GM23338 (cell line): ENCODE measurements around the gene C16orf95. TPM values are rescaled to one million over a fixed set of nuclear protein-coding genes. Genes with fewer than 3 reads are reported as not detected.

Experiments
- ATAC-seq: fragments of 200-7000 bp; cut with Tn5 transposase; 3 replicates; pipeline ENCODE4 v1.9.1; 2020
- DNase-seq: peaks from one replicate; pipeline ENCODE4 v3.0.0-alpha.2; 2015; ENCODE audit warnings: low spot score
- H2AFZ ChIP-seq: fragments of 200-600 bp; sonication (generic); 2 replicates; pipeline ENCODE4 v1.8.0; 2016; ENCODE audit warnings: antibody characterized with exemption, mild to moderate bottlenecking, moderate library complexity
- H3F3A ChIP-seq: fragments of 200-600 bp; sonication (generic); replicated peaks from 2 replicates; pipeline ENCODE4 v1.8.0; 2017; ENCODE audit warnings: antibody characterized with exemption, mixed run types, low read depth
- H3K27ac ChIP-seq: fragments of 200-600 bp; sonication (generic); 2 replicates; pipeline ENCODE4 v1.6.1; 2016; ENCODE audit warnings: low read depth
- H3K27me3 ChIP-seq: fragments of 200-600 bp; sonication (generic); 2 replicates; pipeline ENCODE4 v1.8.0; 2016; ENCODE audit warnings: mild to moderate bottlenecking, mixed run types, moderate library complexity; ENCODE audit not compliant: insufficient read depth
- H3K36me3 ChIP-seq: fragments of 200-600 bp; sonication (generic); 2 replicates; pipeline ENCODE4 v1.8.0; 2016; ENCODE audit warnings: mild to moderate bottlenecking; ENCODE audit not compliant: insufficient read depth
- H3K4me1 ChIP-seq: fragments of 200-600 bp; sonication (generic); 2 replicates; pipeline ENCODE4 v1.8.0; 2016; ENCODE audit warnings: mild to moderate bottlenecking, moderate library complexity; ENCODE audit not compliant: insufficient read depth
- H3K4me2 ChIP-seq: fragments of 200-600 bp; sonication (generic); 2 replicates; pipeline ENCODE4 v1.7.1; 2017; ENCODE audit warnings: mixed run types
- H3K4me3 ChIP-seq: fragments of 200-600 bp; sonication (generic); 2 replicates; pipeline ENCODE4 v1.6.1; 2016; ENCODE audit warnings: mixed run types
- H3K79me2 ChIP-seq: fragments of 200-600 bp; sonication (generic); replicated peaks from 2 replicates; pipeline ENCODE4 v1.8.0; 2017; ENCODE audit warnings: mild to moderate bottlenecking; ENCODE audit not compliant: insufficient read depth
- H3K9me2 ChIP-seq: fragments of 200-600 bp; sonication (generic); 2 replicates; pipeline ENCODE4 v1.8.0; 2017; ENCODE audit not compliant: insufficient read depth
- H4K20me1 ChIP-seq: fragments of 200-600 bp; sonication (generic); replicated peaks from 2 replicates; pipeline ENCODE4 v1.8.0; 2017; ENCODE audit warnings: mild to moderate bottlenecking; ENCODE audit not compliant: insufficient read depth
- H3K27ac Mint-ChIP-seq: 2 replicates; pipeline ENCODE4 v1.8.0; 2020; ENCODE audit warnings: inconsistent platforms, mild to moderate bottlenecking, moderate library complexity, mixed read lengths
- H3K27me3 Mint-ChIP-seq: 3 replicates; pipeline ENCODE4 v1.8.0; 2022; ENCODE audit warnings: low read depth, mild to moderate bottlenecking, moderate library complexity, mixed read lengths, inconsistent platforms; ENCODE audit not compliant: insufficient read depth, poor library complexity
- H3K36me3 Mint-ChIP-seq: 3 replicates; pipeline ENCODE4 v1.8.0; 2021; ENCODE audit warnings: low read depth, mild to moderate bottlenecking, inconsistent platforms, moderate library complexity, mixed read lengths
- H3K4me1 Mint-ChIP-seq: 3 replicates; pipeline ENCODE4 v1.8.0; 2020; ENCODE audit warnings: mild to moderate bottlenecking, inconsistent platforms, mixed read lengths
- H3K4me3 Mint-ChIP-seq: 3 replicates; pipeline ENCODE4 v1.8.0; 2021; ENCODE audit warnings: moderate library complexity, mild to moderate bottlenecking, inconsistent platforms, mixed read lengths
- H3K9me3 Mint-ChIP-seq: 3 replicates; pipeline ENCODE4 v1.8.0; 2020; ENCODE audit warnings: moderate library complexity, mild to moderate bottlenecking, inconsistent platforms, mixed read lengths
- CREB1 ChIP-seq: fragments of 250-450 bp; sonication (Bioruptor Pico); IDR thresholded peaks from 2 replicates; pipeline ENCODE4 v1.5.0; 2020; ENCODE audit warnings: low read depth, mild to moderate bottlenecking, moderate library complexity
- EZH2phosphoT487 ChIP-seq: fragments of 200-600 bp; sonication (generic); IDR thresholded peaks from one replicate; pipeline ENCODE4 v1.8.1; 2018; ENCODE audit warnings: antibody characterized with exemption; ENCODE audit not compliant: unreplicated experiment
- JUNB ChIP-seq: IDR thresholded peaks from one replicate; pipeline ENCODE4 v1.6.1; 2016; ENCODE audit warnings: antibody characterized with exemption; ENCODE audit not compliant: unreplicated experiment
- NANOG ChIP-seq: IDR thresholded peaks from 2 replicates; pipeline ENCODE4 v1.6.1; 2016; ENCODE audit warnings: antibody characterized with exemption, borderline replicate concordance
- POLR2AphosphoS5 ChIP-seq: IDR thresholded peaks from 2 replicates; pipeline ENCODE4 v1.6.1; 2016; ENCODE audit warnings: antibody characterized with exemption, low read depth
- STAT1 ChIP-seq: IDR thresholded peaks from one replicate; pipeline ENCODE4 v1.6.1; 2016; ENCODE audit warnings: antibody characterized with exemption; ENCODE audit not compliant: unreplicated experiment
- ZNF114 ChIP-seq: fragments of 250-450 bp; sonication (Bioruptor Pico); IDR thresholded peaks from 2 replicates; pipeline ENCODE4 v1.5.0; 2020; ENCODE audit warnings: mild to moderate bottlenecking, moderate library complexity
- ZNF331 ChIP-seq: fragments of 250-450 bp; sonication (Bioruptor Pico); IDR thresholded peaks from 2 replicates; pipeline ENCODE4 v1.5.0; 2020; ENCODE audit warnings: low read depth, mild to moderate bottlenecking, moderate library complexity
- polyA plus RNA-seq: library from polyadenylated mRNA; unstranded; fragments of >200 nt; fragmentation: Nextera tagmentation; extraction: Ambion mirVana; gene quantifications from 2 replicates; pipeline ENCODE4 v1.2.1, GENCODE V29; 2016
- total RNA-seq: library from RNA; depleted of rRNA; stranded (reverse); fragments of >200 nt; shearing (Covaris generic); gene quantifications from 2 replicates; pipeline ENCODE4 v1.2.3, GENCODE V29; 2014
- TF ChIP-seq, protein P1 (sequence below), 2 experiments: fragments of 200-600 bp in 1 of 2; sonication (generic) in 1 of 2; conservative IDR thresholded peaks; 2 replicates each; pipeline versions ENCODE4 v1.5.1 to v1.6.1; 2016 to 2017; ENCODE audit warnings: antibody characterized with exemption in 2 of 2, low read depth in 2 of 2, mild to moderate bottlenecking in 2 of 2, moderate library complexity in 1 of 2
- TF ChIP-seq, protein P2 (sequence below): fragments of 250-450 bp; sonication (Bioruptor Pico); IDR thresholded peaks from 2 replicates; pipeline ENCODE4 v1.5.0; 2020; ENCODE audit warnings: mild to moderate bottlenecking, moderate library complexity

Gene C16orf95
- total and polyA plus RNA-seq, 2 experiments from 2014 or later, result 1.2 to 3.9 TPM

- H3K9me2 ChIP-seq, result no peaks in the 10 kb centered on the region
- no peaks in the 10 kb centered on the region for H3K27me3 ChIP-seq
- no peak overlapping the region for H3K27ac ChIP-seq
- H3K4me3 ChIP-seq, result no peak overlapping the region
- H3K4me2 ChIP-seq, result no peak overlapping the region
- no peaks in the 10 kb centered on the region; the same call in 2 of the 3 replicates for H3K4me1 Mint-ChIP-seq
- TF ChIP-seq ZNF331 (CRISPR knock-in tag) (no peak), NANOG (no peak), ZNF114 (CRISPR knock-in tag) (no peak), EZH2phosphoT487 (no peak), STAT1 (no peak), JUNB (no peak), POLR2AphosphoS5 (no peak), CREB1 (no peak)
- TF ChIP-seq, protein P1, sequence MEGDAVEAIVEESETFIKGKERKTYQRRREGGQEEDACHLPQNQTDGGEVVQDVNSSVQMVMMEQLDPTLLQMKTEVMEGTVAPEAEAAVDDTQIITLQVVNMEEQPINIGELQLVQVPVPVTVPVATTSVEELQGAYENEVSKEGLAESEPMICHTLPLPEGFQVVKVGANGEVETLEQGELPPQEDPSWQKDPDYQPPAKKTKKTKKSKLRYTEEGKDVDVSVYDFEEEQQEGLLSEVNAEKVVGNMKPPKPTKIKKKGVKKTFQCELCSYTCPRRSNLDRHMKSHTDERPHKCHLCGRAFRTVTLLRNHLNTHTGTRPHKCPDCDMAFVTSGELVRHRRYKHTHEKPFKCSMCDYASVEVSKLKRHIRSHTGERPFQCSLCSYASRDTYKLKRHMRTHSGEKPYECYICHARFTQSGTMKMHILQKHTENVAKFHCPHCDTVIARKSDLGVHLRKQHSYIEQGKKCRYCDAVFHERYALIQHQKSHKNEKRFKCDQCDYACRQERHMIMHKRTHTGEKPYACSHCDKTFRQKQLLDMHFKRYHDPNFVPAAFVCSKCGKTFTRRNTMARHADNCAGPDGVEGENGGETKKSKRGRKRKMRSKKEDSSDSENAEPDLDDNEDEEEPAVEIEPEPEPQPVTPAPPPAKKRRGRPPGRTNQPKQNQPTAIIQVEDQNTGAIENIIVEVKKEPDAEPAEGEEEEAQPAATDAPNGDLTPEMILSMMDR (conservative IDR thresholded peaks at IDR 0.05; ENCODE audit: low read depth in 2 of 2), result no peak
- TF ChIP-seq, protein P2, sequence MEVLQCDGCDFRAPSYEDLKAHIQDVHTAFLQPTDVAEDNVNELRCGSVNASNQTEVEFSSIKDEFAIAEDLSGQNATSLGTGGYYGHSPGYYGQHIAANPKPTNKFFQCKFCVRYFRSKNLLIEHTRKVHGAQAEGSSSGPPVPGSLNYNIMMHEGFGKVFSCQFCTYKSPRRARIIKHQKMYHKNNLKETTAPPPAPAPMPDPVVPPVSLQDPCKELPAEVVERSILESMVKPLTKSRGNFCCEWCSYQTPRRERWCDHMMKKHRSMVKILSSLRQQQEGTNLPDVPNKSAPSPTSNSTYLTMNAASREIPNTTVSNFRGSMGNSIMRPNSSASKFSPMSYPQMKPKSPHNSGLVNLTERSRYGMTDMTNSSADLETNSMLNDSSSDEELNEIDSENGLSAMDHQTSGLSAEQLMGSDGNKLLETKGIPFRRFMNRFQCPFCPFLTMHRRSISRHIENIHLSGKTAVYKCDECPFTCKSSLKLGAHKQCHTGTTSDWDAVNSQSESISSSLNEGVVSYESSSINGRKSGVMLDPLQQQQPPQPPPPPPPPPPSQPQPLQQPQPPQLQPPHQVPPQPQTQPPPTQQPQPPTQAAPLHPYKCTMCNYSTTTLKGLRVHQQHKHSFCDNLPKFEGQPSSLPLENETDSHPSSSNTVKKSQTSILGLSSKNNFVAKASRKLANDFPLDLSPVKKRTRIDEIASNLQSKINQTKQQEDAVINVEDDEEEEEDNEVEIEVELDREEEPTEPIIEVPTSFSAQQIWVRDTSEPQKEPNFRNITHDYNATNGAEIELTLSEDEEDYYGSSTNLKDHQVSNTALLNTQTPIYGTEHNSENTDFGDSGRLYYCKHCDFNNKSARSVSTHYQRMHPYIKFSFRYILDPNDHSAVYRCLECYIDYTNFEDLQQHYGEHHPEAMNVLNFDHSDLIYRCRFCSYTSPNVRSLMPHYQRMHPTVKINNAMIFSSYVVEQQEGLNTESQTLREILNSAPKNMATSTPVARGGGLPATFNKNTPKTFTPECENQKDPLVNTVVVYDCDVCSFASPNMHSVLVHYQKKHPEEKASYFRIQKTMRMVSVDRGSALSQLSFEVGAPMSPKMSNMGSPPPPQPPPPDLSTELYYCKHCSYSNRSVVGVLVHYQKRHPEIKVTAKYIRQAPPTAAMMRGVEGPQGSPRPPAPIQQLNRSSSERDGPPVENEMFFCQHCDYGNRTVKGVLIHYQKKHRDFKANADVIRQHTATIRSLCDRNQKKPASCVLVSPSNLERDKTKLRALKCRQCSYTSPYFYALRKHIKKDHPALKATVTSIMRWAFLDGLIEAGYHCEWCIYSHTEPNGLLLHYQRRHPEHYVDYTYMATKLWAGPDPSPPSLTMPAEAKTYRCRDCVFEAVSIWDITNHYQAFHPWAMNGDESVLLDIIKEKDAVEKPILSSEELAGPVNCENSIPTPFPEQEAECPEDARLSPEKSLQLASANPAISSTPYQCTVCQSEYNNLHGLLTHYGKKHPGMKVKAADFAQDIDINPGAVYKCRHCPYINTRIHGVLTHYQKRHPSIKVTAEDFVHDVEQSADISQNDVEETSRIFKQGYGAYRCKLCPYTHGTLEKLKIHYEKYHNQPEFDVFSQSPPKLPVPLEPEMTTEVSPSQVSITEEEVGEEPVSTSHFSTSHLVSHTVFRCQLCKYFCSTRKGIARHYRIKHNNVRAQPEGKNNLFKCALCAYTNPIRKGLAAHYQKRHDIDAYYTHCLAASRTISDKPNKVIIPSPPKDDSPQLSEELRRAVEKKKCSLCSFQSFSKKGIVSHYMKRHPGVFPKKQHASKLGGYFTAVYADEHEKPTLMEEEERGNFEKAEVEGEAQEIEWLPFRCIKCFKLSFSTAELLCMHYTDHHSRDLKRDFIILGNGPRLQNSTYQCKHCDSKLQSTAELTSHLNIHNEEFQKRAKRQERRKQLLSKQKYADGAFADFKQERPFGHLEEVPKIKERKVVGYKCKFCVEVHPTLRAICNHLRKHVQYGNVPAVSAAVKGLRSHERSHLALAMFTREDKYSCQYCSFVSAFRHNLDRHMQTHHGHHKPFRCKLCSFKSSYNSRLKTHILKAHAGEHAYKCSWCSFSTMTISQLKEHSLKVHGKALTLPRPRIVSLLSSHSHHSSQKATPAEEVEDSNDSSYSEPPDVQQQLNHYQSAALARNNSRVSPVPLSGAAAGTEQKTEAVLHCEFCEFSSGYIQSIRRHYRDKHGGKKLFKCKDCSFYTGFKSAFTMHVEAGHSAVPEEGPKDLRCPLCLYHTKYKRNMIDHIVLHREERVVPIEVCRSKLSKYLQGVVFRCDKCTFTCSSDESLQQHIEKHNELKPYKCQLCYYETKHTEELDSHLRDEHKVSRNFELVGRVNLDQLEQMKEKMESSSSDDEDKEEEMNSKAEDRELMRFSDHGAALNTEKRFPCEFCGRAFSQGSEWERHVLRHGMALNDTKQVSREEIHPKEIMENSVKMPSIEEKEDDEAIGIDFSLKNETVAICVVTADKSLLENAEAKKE (CRISPR knock-in tag), result no peak
- no peaks in the 10 kb centered on the region for H3F3A ChIP-seq
- H3K27me3 Mint-ChIP-seq, result peaks cover 11% of the 10 kb centered on the region
- no peak overlapping the region for H3K27ac Mint-ChIP-seq
- H3K36me3 ChIP-seq, result no peaks in the 10 kb centered on the region
- peaks cover 13% of the 10 kb centered on the region; the same call in 2 of the 3 replicates for H3K36me3 Mint-ChIP-seq
- peaks cover 2% of the 10 kb centered on the region for H4K20me1 ChIP-seq
- no peaks in the 10 kb centered on the region for H3K4me1 ChIP-seq
- H3K9me3 Mint-ChIP-seq, result no peaks in the 10 kb centered on the region; the same call in 2 of the 3 replicates
- no peaks in the 10 kb centered on the region for H3K79me2 ChIP-seq
- DNase-seq, result no peak
- ATAC-seq, result no peak
- no peak overlapping the region for H2AFZ ChIP-seq
- H3K4me3 Mint-ChIP-seq, result no peak overlapping the region
These were observed 18.6 kb upstream of the C16orf95 start for GRCh38 chr16:87335625-87336433.
